H1 (cell line): Measurements from ENCODE around the gene DCDC2C. TPM values are rescaled to one million over a fixed set of nuclear protein-coding genes. Genes with fewer than 3 reads are reported as not detected.
A peak's percentile ranks its signal among the peaks of the same experiment; 100 is the strongest.

Source experiments
- CTCF ChIA-PET: fragments of 300-600 bp; sonication (Branson Sonifier 250); formaldehyde crosslinking; loops from one replicate; lab custom pipeline; 2021; ENCODE audit not compliant: partially characterized antibody; lab: Charles Lee
- POLR2A ChIA-PET: fragments of 300-600 bp; sonication (Branson Sonifier 250); formaldehyde crosslinking; loops from one replicate; lab custom pipeline; 2021; ENCODE audit warnings: inconsistent platforms; ENCODE audit not compliant: partially characterized antibody; lab: Charles Lee
- DNase-seq, 2 experiments: peaks; one replicate each; pipeline versions ENCODE4 v3.0.0 to v3.0.0-alpha.2; 2010 to 2022; ENCODE audit warnings: low spot score in 2 of 2, low read depth in 1 of 2, mixed read lengths in 1 of 2
- FAIRE-seq: peaks from 2 replicates; lab custom pipeline; 2011; peaks lifted over from hg19 to GRCh38; lab: Jason Lieb, UNC
- H2AFZ ChIP-seq: 2 replicates; pipeline ENCODE4 v1.8.1; 2012; ENCODE audit warnings: low read length, inconsistent platforms
- H2AK5ac ChIP-seq: 2 replicates; pipeline ENCODE4 v1.6.1; 2013; ENCODE audit warnings: low read depth, low read length
- H2BK120ac ChIP-seq: replicated peaks from 2 replicates; pipeline ENCODE3; 2013; ENCODE audit warnings: low read depth, low read length, inconsistent platforms
- H2BK12ac ChIP-seq: 2 replicates; pipeline ENCODE4 v1.6.1; 2013; ENCODE audit warnings: low read depth, low read length
- H2BK15ac ChIP-seq: 2 replicates; pipeline ENCODE4 v1.6.1; 2013; ENCODE audit warnings: low read length
- H2BK20ac ChIP-seq: 2 replicates; pipeline ENCODE4 v1.6.1; 2013; ENCODE audit warnings: low read length
- H2BK5ac ChIP-seq: 2 replicates; pipeline ENCODE4 v1.6.1; 2013; ENCODE audit warnings: low read depth, low read length
- H3K14ac ChIP-seq: 2 replicates; pipeline ENCODE4 v1.6.1; 2013; ENCODE audit warnings: inconsistent platforms; ENCODE audit not compliant: insufficient read length
- H3K18ac ChIP-seq: 2 replicates; pipeline ENCODE4 v1.6.1; 2013; ENCODE audit warnings: low read length; ENCODE audit errors: extremely low read depth
- H3K23ac ChIP-seq: 2 replicates; pipeline ENCODE4 v1.6.1; 2013; ENCODE audit warnings: inconsistent platforms; ENCODE audit not compliant: insufficient read length
- H3K23me2 ChIP-seq: 2 replicates; pipeline ENCODE4 v1.6.1; 2013; ENCODE audit warnings: low read depth, low read length
- H3K27ac ChIP-seq: 2 replicates; pipeline ENCODE4 v1.6.1; 2011; ENCODE audit warnings: low read depth, low read length, inconsistent platforms
- H3K27me3 ChIP-seq, 4 experiments: replicated peaks in 1 of 4; 1 replicate in 1 of 4; 2 replicates in 3 of 4; pipeline versions ENCODE4 v1.6.1 to v1.8.1; 2011 to 2013; ENCODE audit warnings: low read length in 3 of 4, mild to moderate bottlenecking in 3 of 4, inconsistent platforms in 2 of 4, mixed read lengths in 2 of 4, moderate library complexity in 1 of 4; ENCODE audit not compliant: control insufficient read depth in 3 of 4, insufficient read depth in 3 of 4; ENCODE audit errors: extremely low read depth in 1 of 4
- H3K36me3 ChIP-seq, 4 experiments: 2 replicates each; pipeline versions ENCODE4 v1.6.1 to v1.8.1; 2011 to 2013; ENCODE audit warnings: mild to moderate bottlenecking in 4 of 4, low read length in 3 of 4, moderate library complexity in 2 of 4, control low read depth in 1 of 4, inconsistent platforms in 1 of 4; ENCODE audit not compliant: insufficient read depth in 4 of 4, control insufficient read depth in 2 of 4
- H3K4ac ChIP-seq: replicated peaks from 2 replicates; pipeline ENCODE3; 2013; ENCODE audit warnings: low read length, low read depth, mixed read lengths, inconsistent platforms; ENCODE audit not compliant: insufficient read length
- H3K4me1 ChIP-seq, 4 experiments: replicated peaks in 1 of 4; 1 replicate in 1 of 4; 2 replicates in 3 of 4; pipeline versions ENCODE4 v1.6.1 to v1.8.1; 2011 to 2013; ENCODE audit warnings: low read length in 3 of 4, inconsistent platforms in 2 of 4, mixed read lengths in 1 of 4; ENCODE audit not compliant: insufficient read depth in 4 of 4, control insufficient read depth in 3 of 4
- H3K4me2 ChIP-seq, 2 experiments: 2 replicates each; pipeline versions ENCODE4 v1.6.1 to v1.8.1; 2011 to 2013; ENCODE audit warnings: low read depth in 2 of 2, low read length in 2 of 2, control low read depth in 1 of 2, inconsistent platforms in 1 of 2, mild to moderate bottlenecking in 1 of 2; ENCODE audit not compliant: insufficient read depth in 1 of 2
- H3K4me3 ChIP-seq, 4 experiments: fragments of 200-600, 300-600 bp in 1 of 4; sonication (generic), shearing (Covaris generic), sonication (Bioruptor Twin) in 1 of 4; 2 replicates each; pipeline versions ENCODE4 v1.5.1 to v1.8.1; 2011 to 2016; ENCODE audit warnings: low read length in 4 of 4, low read depth in 3 of 4, control low read depth in 2 of 4, inconsistent platforms in 2 of 4, mild to moderate bottlenecking in 2 of 4, mixed read lengths in 1 of 4, moderate library complexity in 1 of 4; ENCODE audit not compliant: insufficient read depth in 2 of 4; ENCODE audit errors: extremely low read depth in 1 of 4
- H3K56ac ChIP-seq: replicated peaks from 2 replicates; pipeline ENCODE3; 2013; ENCODE audit warnings: low read depth, mild to moderate bottlenecking, mixed read lengths, low read length, inconsistent platforms; ENCODE audit not compliant: insufficient read length
- H3K79me1 ChIP-seq: 2 replicates; pipeline ENCODE4 v1.6.1; 2013; ENCODE audit warnings: low read depth, low read length, control low read depth
- H3K79me2 ChIP-seq, 2 experiments: 2 replicates each; pipeline versions ENCODE4 v1.6.1 to v1.8.1; 2012 to 2013; ENCODE audit warnings: low read length in 2 of 2, mild to moderate bottlenecking in 2 of 2, inconsistent platforms in 1 of 2; ENCODE audit not compliant: insufficient read depth in 2 of 2, control insufficient read depth in 1 of 2
- H3K9ac ChIP-seq, 4 experiments: replicated peaks in 1 of 4; 1 replicate in 1 of 4; 2 replicates in 3 of 4; pipeline versions ENCODE4 v1.6.1 to v1.8.1; 2011 to 2013; ENCODE audit warnings: low read depth in 3 of 4, low read length in 3 of 4, control low read depth in 2 of 4, mild to moderate bottlenecking in 2 of 4, moderate library complexity in 2 of 4, inconsistent platforms in 1 of 4; ENCODE audit errors: extremely low read depth in 1 of 4
- H3K9me3 ChIP-seq, 2 experiments: 2 replicates each; pipeline versions ENCODE4 v1.6.1 to v1.8.1; 2012 to 2013; ENCODE audit warnings: mild to moderate bottlenecking in 2 of 2, moderate library complexity in 2 of 2, control low read depth in 1 of 2, inconsistent platforms in 1 of 2, low read depth in 1 of 2, low read length in 1 of 2, mixed read lengths in 1 of 2; ENCODE audit not compliant: insufficient read depth in 2 of 2
- H4K20me1 ChIP-seq, 2 experiments: replicated peaks in 1 of 2; 2 replicates each; pipeline versions ENCODE3 to v1.8.1; 2011 to 2013; ENCODE audit warnings: inconsistent platforms in 2 of 2, low read length in 2 of 2, mild to moderate bottlenecking in 1 of 2; ENCODE audit not compliant: insufficient read depth in 2 of 2, control insufficient read depth in 1 of 2
- H4K5ac ChIP-seq: 2 replicates; pipeline ENCODE4 v1.6.1; 2013; ENCODE audit warnings: low read length, low read depth, mixed read lengths, inconsistent platforms; ENCODE audit not compliant: insufficient read length
- H4K8ac ChIP-seq: 2 replicates; pipeline ENCODE4 v1.8.0; 2013; ENCODE audit warnings: mild to moderate bottlenecking, moderate library complexity, low read length, inconsistent platforms; ENCODE audit not compliant: insufficient read depth; ENCODE audit errors: extremely low read depth
- H4K91ac ChIP-seq: replicated peaks from 2 replicates; pipeline ENCODE3; 2013; ENCODE audit warnings: low read length, mixed read lengths, inconsistent platforms; ENCODE audit not compliant: insufficient read length
- MAFK ChIP-seq: IDR thresholded peaks from 2 replicates; pipeline ENCODE4 v1.6.1; 2012; ENCODE audit warnings: low read depth, mild to moderate bottlenecking, improper control_type of control experiment, low read length
- SP1 ChIP-seq: IDR thresholded peaks from 2 replicates; pipeline ENCODE4 v1.6.1; 2011; ENCODE audit warnings: low read depth, low read length
- WGBS, 2 experiments: shearing (Covaris generic) in 1 of 2; methylation state at CpG; one replicate each; pipeline versions ENCODE4 v1.1.6 to v1.1.7; 2013 to 2015; ENCODE audit warnings: low lambda C conversion rate in 2 of 2, mixed read lengths in 2 of 2, inconsistent platforms in 1 of 2, low coverage in 1 of 2, missing lambda C conversion rate in 1 of 2; ENCODE audit not compliant: insufficient replicate concordance in 2 of 2, insufficient coverage in 1 of 2, insufficient read length in 1 of 2; ENCODE audit errors: extremely low coverage in 1 of 2, missing lambda C conversion rate in 1 of 2; 5-methylcytosine and 5-hydroxymethylcytosine counted together
- polyA plus RNA-seq, 7 experiments: library from polyadenylated mRNA; depleted of rRNA in 3 of 7; stranded (reverse) in 5 of 7; unstranded in 2 of 7; fragments of >200 nt in 5 of 7; fragments of 200-250 nt in 2 of 7; gene quantifications; 1 replicate in 5 of 7; 2 replicates in 1 of 7; 4 replicates in 1 of 7; pipeline versions ENCODE4 v1.2.1 to v1.2.3, GENCODE V29; 2011 to 2013; ENCODE audit warnings: missing spikeins in 2 of 7, mixed read lengths in 2 of 7
- total RNA-seq: library from RNA; stranded (reverse); fragmentation: NEBNext Ultra II Directional; extraction: Animal tissue kit (Norgen Biotek cat#: 25700); gene quantifications from 2 replicates; pipeline ENCODE4 v1.2.1, GENCODE V29; 2021

DCDC2C gene
- total and polyA plus RNA-seq, 2 of the 8 experiments (the other 6 are each of a cell fraction or from before 2014, with no cell fraction given) = 0.50 TPM; not detected in 1

DNA sequence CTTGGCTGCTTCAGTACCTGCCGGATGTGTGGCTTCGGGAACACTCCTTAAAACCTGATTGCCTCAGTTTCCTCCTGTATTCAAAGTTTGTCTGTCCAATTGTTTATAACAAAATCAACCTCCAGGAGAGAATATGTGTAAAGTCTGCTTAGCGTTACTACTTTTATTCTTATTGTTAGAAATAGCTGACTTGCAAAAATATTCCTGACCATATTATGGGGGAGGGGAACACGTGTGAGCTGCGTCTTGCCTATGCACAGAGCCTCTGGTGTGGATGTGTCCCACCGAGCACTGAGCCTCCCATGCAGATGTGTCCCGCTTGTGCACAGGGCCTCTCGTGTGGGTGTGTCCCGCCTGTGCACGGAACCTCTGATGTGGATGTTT is 82.5 kb downstream of the DCDC2C start:
- FAIRE-seq (no peak), DNase-seq (no peak)
- ChIA-PET POLR2A (no interaction called here), CTCF (interaction anchor here (0.7 to 3.8 kb wide), 9 partner anchors 19 to 68 kb away, joined by 3 to 22 read pairs (median 5); no protein-coding TSS in a partner anchor)
- H2AK5ac ChIP-seq = no peak overlapping the region
- H3K27me3 ChIP-seq = no peaks in the 10 kb centered on the region
- no peaks in the 10 kb centered on the region for H4K20me1 ChIP-seq
- H3K27ac ChIP-seq = no peak overlapping the region
- H2BK12ac ChIP-seq = no peak overlapping the region
- H3K4me2 ChIP-seq = no peak overlapping the region
- H4K8ac ChIP-seq = no peak overlapping the region; the same call in 1 of the 2 replicates
- no peaks in the 10 kb centered on the region for H3K79me2 ChIP-seq
- H3K14ac ChIP-seq = no peak overlapping the region
- no peak for TF ChIP-seq SP1
- peak; percentile 30; the same call in 1 of the 2 replicates for TF ChIP-seq MAFK
- no peak overlapping the region for H3K18ac ChIP-seq
- no peak overlapping the region for H3K56ac ChIP-seq
- no peak overlapping the region for H2BK20ac ChIP-seq
- no peak overlapping the region for H3K23ac ChIP-seq
- H2BK120ac ChIP-seq = no peak overlapping the region
- H3K36me3 ChIP-seq = no peaks in the 10 kb centered on the region
- H3K9ac ChIP-seq = no peak overlapping the region
- 0 out of 2 replicates have a peak overlapping the region, but pooled peaks have one; percentile 43 for H2AFZ ChIP-seq
- H3K4me3 ChIP-seq = no peak overlapping the region
- WGBS, 2 experiments = 93% methylated on average over 10 of the region's 10 CpGs; no CpG with 5 or more reads in 1 of the 2 experiments
- H2BK15ac ChIP-seq = no peak overlapping the region
- H4K5ac ChIP-seq = no peak overlapping the region
- H3K9me3 ChIP-seq = no peaks in the 10 kb centered on the region; a peak in 1 of 4 replicates
- no peaks in the 10 kb centered on the region for H3K23me2 ChIP-seq
- H3K4ac ChIP-seq = peak overlapping the region; percentile 50
- no peak overlapping the region for H4K91ac ChIP-seq
- H3K79me1 ChIP-seq = no peaks in the 10 kb centered on the region
- peaks cover 0 to 8% (median 4%) of the 10 kb centered on the region in 4 experiments; a peak in 4 of 7 replicates for H3K4me1 ChIP-seq
- no peak overlapping the region for H2BK5ac ChIP-seq
